ENCODE results near the gene MT3. TPM values are rescaled to one million over a fixed set of nuclear protein-coding genes. Genes with fewer than 3 reads are reported as not detected.

The MT3 gene
- total and polyA plus RNA-seq, 2 of the 13 experiments (the other 11 are each of a cell fraction or from before 2014, with no cell fraction given): not detected

DNA sequence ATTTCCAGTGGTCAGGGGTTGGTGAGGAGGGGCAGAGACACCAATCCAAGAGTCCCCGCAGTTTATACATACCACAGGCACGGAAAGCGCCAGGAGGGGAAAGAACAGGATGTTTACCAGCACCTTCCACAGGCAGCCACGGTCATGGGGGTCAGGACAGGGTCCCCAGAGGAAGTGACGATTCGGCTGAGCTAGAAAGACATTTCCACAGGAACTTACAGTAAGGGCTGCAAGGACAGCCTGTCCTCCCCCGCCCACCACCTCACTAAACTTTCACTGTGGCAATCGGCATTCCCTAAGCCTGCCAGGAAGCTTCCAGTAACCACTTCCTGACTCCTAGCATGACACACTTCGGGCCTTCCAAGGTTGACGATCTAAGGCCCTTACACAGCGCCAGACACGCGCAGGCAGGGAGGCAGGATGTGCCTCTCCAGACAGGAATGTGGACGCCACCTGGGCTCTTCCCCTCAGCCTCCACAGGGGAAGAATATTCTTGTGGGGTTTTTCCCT, 17.8 kb downstream of the MT3 start (continued):
- TF ChIP-seq CERS6 (CRISPR knock-in tag; IDR thresholded peaks at IDR 0.05): no peak
- peak; percentile 36 for TF ChIP-seq MXD4 (CRISPR knock-in tag; IDR thresholded peaks at IDR 0.05)
- no peak for TF ChIP-seq AGO2 (optimal IDR thresholded peaks at IDR 0.05; ENCODE audit: low read depth, low read length)
- TF ChIP-seq ZNF20 (CRISPR knock-in tag; IDR thresholded peaks at IDR 0.05): no peak
- TF ChIP-seq ZNF142 (CRISPR knock-in tag; IDR thresholded peaks at IDR 0.05): no peak; the same call in 1 of the 2 replicates
- TF ChIP-seq ZFX (CRISPR knock-in tag; IDR thresholded peaks at IDR 0.05; ENCODE audit: low read depth): peak; percentile 97
- no peak for TF ChIP-seq FLYWCH1 (CRISPR knock-in tag; IDR thresholded peaks at IDR 0.05)
- TF ChIP-seq PRPF4 (IDR thresholded peaks at IDR 0.05; ENCODE audit: low read depth, low read length, poor library complexity, severe bottlenecking): no peak
- no peak for TF ChIP-seq TBP (CRISPR knock-in tag; IDR thresholded peaks at IDR 0.05)
- TF ChIP-seq ZZZ3 (CRISPR knock-in tag; IDR thresholded peaks at IDR 0.05; ENCODE audit: borderline replicate concordance): 0 out of 2 replicates have a peak, but pooled peaks have one; percentile 72
- TF ChIP-seq ZMYM2 (CRISPR knock-in tag; IDR thresholded peaks at IDR 0.05): peak; percentile 51; the same call in 1 of the 2 replicates
- TF ChIP-seq SRF (IDR thresholded peaks at IDR 0.05; ENCODE audit: low read depth, low read length): no peak
- TF ChIP-seq, protein P1, sequence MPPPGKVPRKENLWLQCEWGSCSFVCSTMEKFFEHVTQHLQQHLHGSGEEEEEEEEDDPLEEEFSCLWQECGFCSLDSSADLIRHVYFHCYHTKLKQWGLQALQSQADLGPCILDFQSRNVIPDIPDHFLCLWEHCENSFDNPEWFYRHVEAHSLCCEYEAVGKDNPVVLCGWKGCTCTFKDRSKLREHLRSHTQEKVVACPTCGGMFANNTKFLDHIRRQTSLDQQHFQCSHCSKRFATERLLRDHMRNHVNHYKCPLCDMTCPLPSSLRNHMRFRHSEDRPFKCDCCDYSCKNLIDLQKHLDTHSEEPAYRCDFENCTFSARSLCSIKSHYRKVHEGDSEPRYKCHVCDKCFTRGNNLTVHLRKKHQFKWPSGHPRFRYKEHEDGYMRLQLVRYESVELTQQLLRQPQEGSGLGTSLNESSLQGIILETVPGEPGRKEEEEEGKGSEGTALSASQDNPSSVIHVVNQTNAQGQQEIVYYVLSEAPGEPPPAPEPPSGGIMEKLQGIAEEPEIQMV (CRISPR knock-in tag; IDR thresholded peaks at IDR 0.05; ENCODE audit: low read depth): peak; percentile 90
- TF ChIP-seq KLF16 (CRISPR knock-in tag; IDR thresholded peaks at IDR 0.05): peak in 1 of 2 experiments; percentile 83; a peak in 2 of 4 replicates
- TF ChIP-seq, protein P2, sequence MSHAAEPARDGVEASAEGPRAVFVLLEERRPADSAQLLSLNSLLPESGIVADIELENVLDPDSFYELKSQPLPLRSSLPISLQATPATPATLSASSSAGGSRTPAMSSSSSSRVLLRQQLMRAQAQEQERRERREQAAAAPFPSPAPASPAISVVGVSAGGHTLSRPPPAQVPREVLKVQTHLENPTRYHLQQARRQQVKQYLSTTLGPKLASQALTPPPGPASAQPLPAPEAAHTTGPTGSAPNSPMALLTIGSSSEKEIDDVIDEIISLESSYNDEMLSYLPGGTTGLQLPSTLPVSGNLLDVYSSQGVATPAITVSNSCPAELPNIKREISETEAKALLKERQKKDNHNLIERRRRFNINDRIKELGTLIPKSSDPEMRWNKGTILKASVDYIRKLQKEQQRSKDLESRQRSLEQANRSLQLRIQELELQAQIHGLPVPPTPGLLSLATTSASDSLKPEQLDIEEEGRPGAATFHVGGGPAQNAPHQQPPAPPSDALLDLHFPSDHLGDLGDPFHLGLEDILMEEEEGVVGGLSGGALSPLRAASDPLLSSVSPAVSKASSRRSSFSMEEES (CRISPR knock-in tag; IDR thresholded peaks at IDR 0.05): peak; percentile 89; the same call in 1 of the 2 replicates
- TF ChIP-seq SATB2 (CRISPR knock-in tag; IDR thresholded peaks at IDR 0.05): no peak
- TF ChIP-seq ZFP37 (CRISPR knock-in tag; IDR thresholded peaks at IDR 0.05; ENCODE audit: borderline replicate concordance): peak; percentile 87; the same call in 1 of the 2 replicates
- TF ChIP-seq SMARCE1 (IDR thresholded peaks at IDR 0.05; ENCODE audit: borderline replicate concordance): no peak

Data from HepG2 (cell line).